Right hindlimb (tissue), 1 donor: ENCODE measurements around the gene EPHA2.
A peak's percentile ranks its signal among the peaks of the same experiment; 100 is the strongest.

Experiments
- DNase-seq: peaks from one replicate; pipeline ENCODE4 v3.0.0-alpha.2; 2018

The EPHA2 gene

DNA sequence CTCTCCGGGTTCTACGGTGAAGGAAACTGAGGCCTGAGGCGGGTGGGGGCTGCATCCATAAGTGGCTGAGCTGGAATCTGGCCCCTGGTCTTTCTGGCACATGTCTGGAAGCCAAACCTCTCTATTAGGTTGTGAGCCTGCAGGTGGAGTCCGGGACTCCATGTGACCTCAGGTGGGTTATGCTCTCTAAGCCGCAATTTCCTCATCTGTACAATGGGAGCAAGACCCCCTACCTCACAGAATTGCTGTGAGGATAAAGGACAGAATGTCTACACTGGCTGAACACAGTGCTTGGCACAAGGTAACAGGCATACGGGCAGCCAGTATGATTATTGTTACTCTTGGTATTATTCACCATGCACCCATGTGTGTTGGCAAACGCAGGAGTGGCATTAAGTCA is 6.7 kb downstream of the EPHA2 start:
- DNase-seq, result no peak

DNA sequence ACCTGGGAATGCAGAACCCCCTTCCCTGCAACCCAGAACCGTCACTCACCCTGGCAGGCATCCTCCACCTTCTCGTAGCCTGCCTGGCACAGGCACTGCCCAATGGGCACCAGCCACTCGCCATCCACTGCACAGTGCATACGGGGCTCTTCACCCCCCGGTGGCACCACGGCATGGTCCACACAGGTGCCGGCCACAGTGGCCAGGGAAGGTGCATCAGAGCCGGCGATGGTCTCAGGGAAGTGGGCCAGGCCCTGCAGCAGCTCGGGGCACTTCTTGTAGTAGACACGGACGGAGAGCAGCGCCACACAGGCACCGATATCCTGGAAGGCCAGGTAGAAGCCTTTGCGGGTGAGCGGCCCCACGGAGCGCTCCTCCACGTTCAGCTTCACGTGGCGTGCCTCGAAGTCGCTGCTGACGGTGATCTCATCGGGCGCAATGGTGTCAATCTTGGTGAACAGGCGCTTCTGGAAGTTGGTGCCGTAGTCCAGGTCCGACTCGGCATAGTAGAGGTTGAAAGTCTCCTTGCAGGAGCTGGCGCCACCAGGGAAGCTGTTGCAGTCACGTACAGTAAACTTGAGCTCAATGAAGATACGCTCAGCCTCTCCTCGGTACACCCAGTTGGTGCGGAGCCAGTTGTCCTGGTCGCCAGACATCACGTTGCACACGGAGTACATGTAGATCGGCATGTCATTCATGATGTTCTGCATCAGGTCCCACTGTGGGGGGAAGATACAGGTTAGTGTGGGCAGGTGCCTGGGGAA is 7.4 kb downstream of the EPHA2 start:
- DNase-seq, result no peak

DNA sequence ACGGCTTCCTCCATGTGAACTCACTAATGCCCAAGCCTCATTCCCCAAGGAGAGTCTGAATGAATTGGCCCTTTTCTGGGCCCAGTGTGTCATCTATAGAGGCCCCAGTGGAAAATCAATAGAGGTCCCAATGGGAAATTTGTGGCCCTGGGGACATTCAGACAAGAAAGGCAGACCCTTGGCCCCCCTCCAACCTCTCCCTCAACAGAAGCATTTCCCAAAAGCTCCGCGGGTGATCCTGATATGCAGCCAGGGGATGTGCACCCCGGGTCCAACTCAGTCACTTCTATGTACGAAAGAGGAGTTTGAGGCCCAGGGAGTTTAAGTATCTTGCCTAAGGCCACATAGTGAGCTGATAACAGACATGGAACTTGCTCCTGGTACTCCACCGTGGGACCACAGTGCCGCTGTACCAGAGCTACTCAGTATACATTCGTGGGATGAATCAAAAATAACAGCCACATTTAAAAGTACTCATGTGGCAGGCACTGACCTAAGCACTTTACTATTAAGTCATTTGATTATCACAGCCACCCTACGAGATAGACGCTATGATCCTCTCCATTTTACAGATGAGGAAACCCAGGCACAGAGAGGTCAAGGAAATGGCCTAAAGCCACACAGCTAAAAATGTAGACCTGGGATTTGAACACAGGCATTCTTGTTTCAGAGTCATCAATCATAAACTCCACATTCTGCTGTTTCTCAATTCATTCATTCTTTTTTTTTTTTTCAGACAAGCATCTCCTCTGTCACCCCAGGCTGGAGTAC is 8.5 kb downstream of the EPHA2 start:
- DNase-seq, result no peak

DNA sequence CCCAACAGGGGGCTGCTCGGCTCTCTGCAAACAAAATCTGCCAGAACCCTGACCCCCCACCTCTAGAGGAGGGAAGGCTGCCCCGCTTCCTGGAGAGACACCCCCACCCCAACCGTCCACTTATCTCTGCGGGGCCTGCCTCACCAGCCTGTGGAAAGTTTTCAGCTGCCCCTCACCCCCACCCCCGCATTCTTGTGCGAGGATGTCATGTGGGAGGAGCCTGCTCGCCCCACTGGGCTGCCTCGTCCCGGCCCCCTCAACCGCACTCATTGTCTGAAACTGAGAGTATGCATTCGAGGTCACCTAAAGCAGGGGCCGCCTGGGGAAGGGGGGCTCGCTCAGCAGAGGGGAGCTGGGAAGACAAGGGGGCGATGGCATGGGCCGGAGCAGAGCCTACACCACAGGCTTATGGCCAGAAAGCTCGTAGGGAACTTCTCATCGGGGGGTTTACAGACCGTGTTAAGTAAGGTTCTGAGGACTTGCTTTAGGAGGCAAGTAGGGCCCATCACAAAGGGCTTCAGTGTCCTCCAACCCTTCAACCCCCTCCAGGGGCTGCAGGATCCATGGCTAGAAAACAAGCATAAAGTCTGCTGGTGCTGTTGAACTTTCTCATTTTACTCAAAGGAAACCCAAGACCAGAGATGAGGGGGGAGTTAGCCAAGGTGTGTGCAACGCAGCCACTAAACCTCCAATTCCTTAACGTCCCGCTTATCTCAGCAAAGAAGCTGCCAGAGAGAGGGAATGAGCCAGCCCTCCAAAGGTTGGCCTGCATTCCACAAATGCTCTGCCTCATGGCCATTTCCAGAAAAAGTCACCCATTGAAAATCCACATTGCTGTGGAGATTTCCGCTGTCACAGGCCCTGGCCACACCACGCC is 9.4 kb downstream of the EPHA2 start:
- peak; percentile 93 for DNase-seq

DNA sequence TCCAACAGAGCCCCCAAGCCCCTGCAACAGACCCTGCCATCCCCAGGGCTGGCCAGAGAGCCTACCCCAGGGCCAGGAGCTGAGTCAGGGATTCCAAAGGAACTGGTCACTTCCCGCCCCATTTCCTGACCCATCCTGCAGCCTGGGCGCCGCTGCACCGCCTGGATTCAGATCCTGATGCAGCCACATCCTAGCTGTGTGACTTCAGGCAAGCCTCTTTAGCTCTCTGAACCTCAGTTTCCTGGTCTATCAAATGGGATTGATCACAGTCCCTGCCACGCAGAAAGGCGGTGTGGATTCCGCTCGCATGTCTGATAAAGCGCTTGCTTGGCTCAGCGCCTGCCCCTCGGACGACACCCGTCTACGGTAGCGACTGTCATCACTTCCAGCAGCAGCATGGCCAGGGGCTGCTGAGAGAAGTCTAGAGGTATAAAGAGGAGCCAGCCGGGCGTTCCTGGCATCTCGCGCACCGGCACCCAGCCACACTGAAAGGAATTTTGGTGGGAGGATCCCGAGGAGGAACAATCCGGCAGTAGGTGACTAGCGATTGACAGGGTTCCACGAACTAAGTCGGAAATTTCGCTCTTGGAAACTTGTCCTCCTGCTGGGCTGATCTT is 10.1 kb downstream of the EPHA2 start:
- peak; percentile 77 for DNase-seq

DNA sequence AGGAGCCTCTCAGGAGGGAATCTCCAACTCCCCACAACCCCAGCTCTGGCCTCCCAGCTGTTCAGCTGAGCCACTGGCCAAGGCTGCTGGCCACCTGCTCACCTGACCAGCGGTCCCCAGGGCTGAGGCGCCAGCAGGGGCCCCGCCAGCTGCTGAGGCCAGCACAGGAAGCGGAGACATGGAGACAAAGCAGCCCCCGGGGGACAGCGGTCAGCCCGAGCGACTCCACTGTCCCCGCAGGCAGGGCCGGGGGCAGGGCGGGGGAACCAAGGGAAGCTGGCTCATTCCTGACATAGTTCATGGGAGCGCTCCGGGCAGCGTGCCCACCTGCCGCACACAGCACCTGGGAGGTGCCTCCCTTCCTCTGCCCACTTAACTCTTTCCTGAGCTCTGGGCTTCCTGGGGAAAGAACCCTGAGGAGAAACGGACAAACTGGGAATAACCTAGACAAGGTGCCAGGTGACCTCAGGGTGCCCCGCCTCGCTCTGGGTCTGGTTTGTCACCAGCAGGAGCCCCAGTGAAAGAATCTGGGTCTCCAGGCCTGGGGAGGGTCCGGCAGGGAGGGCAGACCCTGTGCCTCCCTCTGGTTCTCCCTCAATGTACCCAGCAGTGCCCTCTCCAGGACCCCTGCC is 10.7 kb downstream of the EPHA2 start:
- DNase-seq, result peak; percentile 75

DNA sequence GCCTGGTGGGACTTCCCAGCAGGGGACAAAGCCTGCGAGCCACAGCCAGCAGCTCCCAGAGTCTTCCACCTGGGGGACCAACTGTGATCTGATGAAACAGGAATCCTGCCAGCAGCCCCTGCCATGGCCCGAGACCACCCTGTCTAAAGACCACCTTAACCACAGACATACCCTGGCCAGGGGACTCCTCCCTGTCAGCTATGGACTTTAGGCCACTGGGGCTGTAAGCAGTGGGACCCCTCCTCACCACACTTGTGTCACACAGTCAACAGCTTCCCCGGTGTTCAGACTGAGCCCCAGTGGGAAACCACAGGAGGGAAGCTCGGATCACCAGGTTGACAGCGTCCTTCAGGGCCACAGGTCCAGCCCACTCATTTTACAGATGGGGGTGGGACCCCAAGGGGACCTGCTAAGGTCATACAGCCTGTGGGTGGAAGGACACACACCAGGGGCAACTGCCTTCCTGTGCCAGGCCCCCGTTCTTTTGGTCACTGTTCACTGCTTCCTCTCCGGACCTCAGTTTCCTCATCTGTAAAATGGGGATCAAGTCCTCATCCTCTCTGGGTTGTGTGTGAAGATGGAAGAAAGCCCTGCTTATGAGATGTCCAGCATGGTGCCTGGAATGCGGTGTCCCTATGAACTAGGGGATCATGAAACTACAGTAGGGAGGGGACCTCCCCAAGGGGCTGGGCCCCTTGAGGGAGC is 11.4 kb downstream of the EPHA2 start:
- no peak for DNase-seq

DNA sequence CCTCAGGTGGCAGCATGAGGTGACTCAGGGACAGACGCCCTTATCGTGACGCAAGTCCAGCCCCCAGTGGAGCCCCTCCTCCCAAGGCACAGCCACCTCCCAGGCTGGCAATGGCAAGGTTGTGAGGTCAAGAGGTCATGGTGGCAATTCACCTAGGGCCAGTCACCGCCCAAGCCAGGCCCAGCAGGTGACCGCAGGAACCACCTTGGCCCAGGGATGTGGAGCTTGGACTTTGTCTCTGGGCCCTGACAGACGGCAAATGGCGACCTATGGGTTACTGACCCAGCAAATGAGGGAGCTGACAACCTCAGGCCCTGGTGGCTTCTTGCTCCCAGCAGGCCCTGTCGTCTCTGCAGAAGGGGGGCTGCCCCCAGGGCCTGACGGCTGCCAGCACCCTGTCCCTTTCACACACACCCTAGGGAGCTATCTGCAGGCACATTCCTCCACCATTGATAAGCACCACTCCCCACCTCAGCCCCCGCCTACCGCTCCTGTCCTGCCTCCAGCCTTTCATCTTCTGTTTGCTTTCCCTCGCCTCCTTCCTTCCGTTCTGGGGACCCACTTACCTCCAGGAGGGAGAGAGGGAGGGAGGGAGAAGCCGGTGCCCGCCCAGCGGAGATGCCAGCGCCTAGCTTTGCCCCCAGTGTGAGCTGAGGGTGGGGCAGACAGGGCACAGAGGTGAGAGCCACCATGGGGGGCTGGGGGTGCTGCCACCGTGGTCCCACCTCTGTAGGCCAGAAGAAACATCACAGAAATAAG is 12.1 kb downstream of the EPHA2 start:
- DNase-seq, result no peak

DNA sequence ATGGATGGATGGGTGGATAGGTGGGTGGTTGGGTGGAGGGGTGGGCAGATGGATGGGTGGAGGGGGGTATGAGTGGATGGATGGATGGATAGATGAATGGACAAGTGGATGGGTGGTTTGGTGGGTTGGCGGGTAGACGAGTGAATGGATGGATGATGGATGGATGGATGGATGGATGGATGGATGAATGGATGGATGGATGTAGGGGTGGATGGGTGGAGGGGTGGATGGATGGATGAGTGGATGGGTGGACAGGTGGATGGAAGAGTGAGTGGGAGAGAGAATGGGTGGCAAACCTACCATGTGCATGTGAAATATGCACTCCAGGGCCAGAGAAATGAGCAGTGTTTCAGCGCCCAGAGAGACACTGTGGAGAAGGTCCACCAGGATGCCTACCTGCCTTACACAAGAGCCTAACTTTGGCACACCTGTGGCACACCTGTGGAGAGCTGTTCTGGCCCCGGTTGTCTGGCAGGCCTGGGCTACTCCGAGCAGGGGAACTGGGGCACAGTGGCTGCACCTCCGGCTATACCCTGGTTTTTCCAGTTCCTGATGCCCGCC is 12.8 kb downstream of the EPHA2 start:
- no peak for DNase-seq

DNA sequence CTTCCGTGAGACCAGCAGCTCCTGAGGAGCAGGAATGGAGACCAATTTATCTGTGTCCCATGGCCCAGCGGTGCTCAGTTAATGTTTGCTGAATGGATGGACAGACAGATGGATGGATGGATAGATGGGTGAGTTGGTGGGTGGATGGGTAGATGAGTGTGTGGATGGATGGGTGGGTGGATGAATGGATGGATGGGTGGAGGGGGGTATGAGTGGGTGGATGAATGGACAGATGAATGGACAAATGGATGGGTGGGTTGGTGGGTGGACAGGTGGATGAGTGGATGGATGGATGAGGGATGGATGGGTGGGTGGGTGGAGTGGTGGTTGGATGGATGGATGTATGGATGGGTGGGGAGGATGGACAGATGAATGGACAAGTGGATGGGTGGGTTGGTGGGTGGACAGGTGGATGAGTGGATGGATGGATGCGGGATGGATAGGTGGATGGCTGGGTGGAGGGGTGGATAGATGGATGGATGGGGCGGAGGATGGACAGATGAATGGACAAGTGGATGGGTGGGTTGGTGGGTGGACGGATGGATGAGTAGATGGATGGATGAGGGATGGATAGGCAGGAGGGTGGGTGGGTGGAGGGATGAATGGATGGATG is 13.4 kb downstream of the EPHA2 start:
- no peak for DNase-seq

DNA sequence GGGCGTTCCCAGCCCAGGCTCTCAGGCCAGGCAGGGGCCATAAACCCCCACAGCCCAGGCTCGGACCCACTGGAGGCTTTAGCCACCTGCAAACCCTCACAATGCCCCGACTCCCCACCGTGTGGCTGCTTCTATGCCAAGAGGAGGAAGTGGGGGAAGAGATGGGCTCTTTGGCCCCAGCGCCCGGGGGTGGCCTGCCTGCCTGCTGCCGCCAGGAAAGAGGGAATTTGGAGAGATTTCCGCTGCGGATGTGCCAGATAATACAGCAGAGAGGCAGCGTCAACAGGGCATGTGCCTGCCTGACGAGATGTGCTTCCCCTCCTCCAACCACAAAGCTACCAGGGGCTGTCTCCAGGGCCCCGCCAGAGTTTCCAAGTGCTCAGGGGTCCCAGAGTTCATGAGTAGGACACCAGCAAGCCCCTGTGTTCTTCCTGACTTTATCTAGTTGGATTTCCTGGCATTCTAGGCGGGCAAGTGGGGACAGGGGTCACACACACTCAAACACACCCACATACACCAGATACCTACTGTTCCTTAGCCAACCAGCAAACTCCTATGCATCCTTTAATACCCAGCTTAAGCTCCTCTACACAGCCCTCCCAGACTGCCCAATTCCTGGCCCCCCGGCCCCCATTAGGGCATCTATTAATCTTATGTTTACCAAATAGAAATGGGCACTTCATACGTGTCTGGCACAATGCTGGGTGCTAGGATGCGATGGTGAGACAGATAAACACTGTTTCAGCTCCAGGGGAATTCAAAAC is 14.1 kb downstream of the EPHA2 start:
- DNase-seq, result peak; percentile 61

DNA sequence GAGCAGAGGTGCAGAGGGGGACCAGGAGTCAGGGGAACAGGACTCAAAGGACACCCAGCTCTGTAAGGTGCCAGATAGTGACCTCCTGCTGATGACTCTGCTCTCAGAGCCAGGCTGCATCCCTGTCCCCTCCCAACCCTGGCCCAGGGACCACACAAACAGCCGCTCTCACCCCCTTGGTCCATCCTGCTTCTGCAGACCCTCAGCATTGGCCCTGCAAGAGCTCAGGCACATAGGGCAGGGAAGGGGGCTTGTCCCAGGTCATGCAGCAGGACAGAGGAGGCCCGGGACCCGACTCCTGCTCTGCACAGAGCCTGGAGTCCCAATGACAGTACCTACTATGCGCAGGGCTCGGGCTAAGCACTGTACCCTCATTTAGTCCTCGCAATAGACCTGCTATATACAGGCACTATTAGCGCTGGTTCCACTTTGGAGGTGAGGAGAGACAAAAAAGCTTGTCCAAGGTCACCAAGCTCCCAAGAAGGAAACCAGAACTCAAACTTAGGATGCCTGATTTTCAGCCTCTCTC is 15.7 kb downstream of the EPHA2 start:
- no peak for DNase-seq

DNA sequence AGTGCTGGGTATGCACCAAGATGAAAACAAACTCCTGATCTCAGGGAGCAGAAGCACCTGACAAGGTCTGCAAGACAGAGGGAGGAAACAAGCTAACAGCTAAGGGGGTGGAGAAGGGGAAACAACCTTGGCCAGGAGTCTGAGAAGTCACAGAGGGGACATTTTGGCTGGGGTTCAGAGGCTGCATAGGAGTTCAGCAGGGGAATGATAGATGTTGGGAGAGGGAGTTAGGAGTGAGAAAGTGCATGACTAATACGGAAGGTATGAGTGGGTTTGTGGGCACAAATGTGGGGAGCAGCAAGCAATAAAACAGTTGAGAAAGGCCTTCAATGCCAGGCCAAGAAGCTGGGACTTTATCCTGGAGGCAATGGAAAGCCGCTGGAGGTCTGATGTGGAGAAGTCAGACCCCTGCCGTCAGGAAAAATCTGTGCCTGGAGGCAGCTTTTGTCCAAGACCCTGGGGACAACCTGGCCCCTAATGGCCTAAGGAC is 16.4 kb downstream of the EPHA2 start:
- no peak for DNase-seq

DNA sequence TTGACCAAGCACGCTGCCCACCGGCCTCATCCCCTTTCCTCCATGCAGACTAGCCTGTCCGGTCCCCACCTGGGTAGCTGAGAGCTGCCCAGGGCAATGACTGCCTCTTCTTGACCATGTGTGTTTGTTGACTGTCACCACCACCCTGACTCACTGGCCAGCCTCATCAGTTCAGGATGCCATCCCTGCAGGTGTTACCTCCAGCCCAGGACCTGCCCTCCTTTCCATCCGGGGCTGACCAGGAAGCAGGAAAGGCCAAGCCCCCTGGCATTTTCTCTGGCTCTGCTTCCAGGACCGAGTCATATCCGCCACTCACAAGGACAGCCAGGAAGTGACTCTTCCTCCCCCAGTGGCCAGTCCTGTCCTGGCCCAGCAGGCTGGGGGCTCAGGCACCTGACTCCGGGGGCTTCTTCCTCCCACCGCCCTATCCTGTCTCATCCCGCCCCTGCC is 17.1 kb downstream of the EPHA2 start:
- no peak for DNase-seq

DNA sequence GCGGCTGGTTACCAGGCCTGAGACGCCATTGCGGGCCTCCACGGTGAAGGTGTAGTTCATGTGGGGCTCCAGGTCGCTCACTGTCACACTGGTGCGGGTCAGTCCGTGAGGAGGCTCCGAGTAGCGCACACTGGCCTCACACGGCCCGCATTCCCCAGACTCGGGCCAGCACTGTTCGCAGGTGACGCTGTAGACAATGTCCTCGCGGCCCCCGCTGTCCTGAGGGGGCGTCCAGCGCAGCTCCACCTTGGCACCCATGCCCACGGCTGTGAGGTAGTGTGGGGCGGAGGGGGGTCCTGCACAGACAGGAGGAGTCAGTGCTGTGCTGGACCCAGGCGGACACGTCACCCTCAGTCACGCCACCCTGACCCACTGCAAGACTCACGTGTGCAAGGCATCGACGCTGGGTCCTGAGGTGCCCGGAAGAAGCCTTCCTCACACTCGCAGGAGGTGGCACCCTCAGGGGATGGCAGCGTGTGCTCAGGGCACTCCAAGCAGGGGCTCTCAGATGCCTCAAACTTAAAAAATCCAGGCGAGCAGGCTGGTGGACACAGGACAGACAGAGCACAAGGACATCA is 17.9 kb downstream of the EPHA2 start:
- no peak for DNase-seq

DNA sequence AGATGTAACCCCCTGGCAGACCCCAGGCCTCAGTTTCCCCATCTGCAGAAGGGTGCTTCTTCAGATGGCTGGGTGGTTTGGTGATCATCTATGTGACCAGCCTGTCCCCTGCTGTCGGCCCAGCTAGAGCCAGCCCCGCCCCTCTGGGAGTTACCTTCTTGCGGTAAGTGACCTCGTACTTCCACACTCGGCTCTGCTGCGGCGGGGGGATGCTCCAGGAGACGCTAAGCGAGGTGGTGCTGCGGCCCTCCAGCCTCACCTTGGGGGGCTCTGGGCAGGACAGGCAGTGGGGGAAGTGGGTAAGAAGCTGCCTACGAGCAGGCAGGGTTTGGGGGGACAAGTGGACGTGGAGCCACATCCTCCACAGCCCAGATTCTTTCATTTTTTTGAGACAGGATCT is 20.4 kb downstream of the EPHA2 start:
- no peak for DNase-seq

DNA sequence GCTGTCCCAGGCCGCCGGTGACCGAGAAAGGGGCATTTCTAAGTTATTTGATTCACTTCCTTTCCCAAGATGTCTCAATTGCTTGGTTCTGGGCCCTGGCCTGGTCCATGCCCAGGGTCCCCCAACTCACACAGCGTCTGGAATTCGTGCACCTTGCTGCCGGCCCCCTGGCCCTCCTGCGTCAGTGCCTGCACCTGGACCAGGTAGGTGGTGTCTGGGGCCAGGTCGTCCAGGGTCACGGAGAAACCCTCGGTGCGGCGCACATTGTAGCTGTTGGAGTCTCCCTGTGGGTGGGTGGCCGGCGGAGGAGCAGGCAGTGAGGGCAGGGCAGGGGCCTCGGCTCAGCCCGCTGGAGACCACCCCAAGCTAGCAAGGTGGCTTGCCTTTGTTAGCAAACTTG is 21.0 kb downstream of the EPHA2 start:
- no peak for DNase-seq

DNA sequence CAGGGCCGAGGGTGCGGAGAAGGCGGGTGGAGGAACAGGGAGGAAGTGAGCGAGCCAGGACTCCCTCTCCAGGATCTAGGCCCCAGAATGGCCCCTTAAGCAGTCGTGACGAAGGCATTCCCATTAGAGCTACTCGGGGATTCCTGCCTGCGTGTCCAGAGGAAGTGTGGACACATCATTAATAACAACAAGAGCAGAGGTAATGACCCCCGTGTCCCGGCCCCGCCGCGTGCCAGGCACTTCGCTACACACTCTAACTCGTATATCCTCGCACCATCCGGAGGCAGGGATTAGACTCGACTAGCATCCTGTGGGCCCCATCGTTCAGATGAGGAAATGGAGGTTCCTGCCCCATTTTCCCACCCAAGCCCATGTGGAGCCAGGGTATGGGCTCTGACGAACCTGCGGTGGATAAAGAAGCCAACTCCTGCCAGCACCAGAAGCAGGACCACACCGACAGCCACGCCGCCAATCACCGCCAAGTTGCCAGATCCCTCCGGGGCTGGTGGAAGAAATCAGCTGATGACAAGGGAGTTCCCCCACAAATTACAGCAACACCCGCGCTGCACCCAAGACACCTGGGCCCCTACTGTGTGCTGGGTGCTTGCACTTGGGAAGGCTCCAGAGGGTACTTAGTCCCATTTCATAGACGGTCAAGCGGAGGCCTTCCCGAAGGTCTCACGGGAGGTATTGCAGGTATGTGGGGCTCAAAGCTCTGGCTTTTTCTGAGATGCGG is 21.6 kb downstream of the EPHA2 start:
- no peak for DNase-seq
